ENCODE data around the gene SV2C. TPM values are rescaled to one million over a fixed set of nuclear protein-coding genes. Genes with fewer than 3 reads are reported as not detected.

The SV2C gene
- total and polyA plus RNA-seq, 7 donors, result under 0.01 to 0.01 TPM; not detected in 5

- intact Hi-C loops (cut with DNase I), result no loop called here
- no peak overlapping the region for H3K27ac ChIP-seq
- H3K4me1 ChIP-seq, result no peaks in the 10 kb centered on the region
- 83 to 89% (median 88%) methylated on average over 1 of the region's 1 CpG for WGBS, 3 donors
- no peaks in the 10 kb centered on the region for H3K36me3 ChIP-seq (ENCODE audit: insufficient read depth in 1 of 2, low read depth in 1 of 2)
- no peak for TF ChIP-seq CTCF (IDR thresholded peaks at IDR 0.05)
- ATAC-seq, result no peak
- no peaks in the 10 kb centered on the region for H3K27me3 ChIP-seq (ENCODE audit: insufficient read depth in 3 of 3, low read length in 2 of 3)
- no peak overlapping the region for H3K4me3 ChIP-seq
- no peaks in the 10 kb centered on the region for H3K9me3 ChIP-seq
- no peak for DNase-seq
These were observed 305.1 kb downstream of the SV2C start for GRCh38 chr5:76388236-76388635.

- DNase-seq (no peak), ATAC-seq (no peak)
- H3K27me3 ChIP-seq (ENCODE audit: insufficient read depth in 3 of 3, low read length in 2 of 3), result no peaks in the 10 kb centered on the region
- H3K4me3 ChIP-seq, result no peak overlapping the region
- WGBS, 3 donors, result 80 to 85% (median 81%) methylated on average over 11 of the region's 11 CpGs
- no peaks in the 10 kb centered on the region for H3K4me1 ChIP-seq
- intact Hi-C loops (cut with DNase I), result no loop called here
- H3K36me3 ChIP-seq (ENCODE audit: insufficient read depth in 1 of 2, low read depth in 1 of 2), result no peaks in the 10 kb centered on the region
- TF ChIP-seq CTCF (IDR thresholded peaks at IDR 0.05), result no peak
- H3K27ac ChIP-seq, result no peak overlapping the region
- no peaks in the 10 kb centered on the region for H3K9me3 ChIP-seq
These were observed 305.8 kb downstream of the SV2C start for GRCh38 chr5:76388791-76389512.

GRCh38 chr5:76389513-76390154, 306.5 kb downstream of the SV2C start:
- DNase-seq, result no peak
- Histone ChIP-seq H3K27ac (no peak overlapping the region), H3K36me3 (ENCODE audit: insufficient read depth in 1 of 2, low read depth in 1 of 2) (no peaks in the 10 kb centered on the region), H3K4me1 (no peaks in the 10 kb centered on the region), H3K27me3 (ENCODE audit: insufficient read depth in 3 of 3, low read length in 2 of 3) (no peaks in the 10 kb centered on the region), H3K9me3 (no peaks in the 10 kb centered on the region), H3K4me3 (no peak overlapping the region)
- no peak for ATAC-seq
- WGBS, 3 donors, result 72 to 76% (median 73%) methylated on average over 13 of the region's 13 CpGs
- intact Hi-C loops (cut with DNase I), result no loop called here
- no peak for TF ChIP-seq CTCF (IDR thresholded peaks at IDR 0.05)

GRCh38 chr5:76391014-76391413, 307.8 kb downstream of the SV2C start:
- 90 to 97% (median 90%) methylated on average over 9 of the region's 9 CpGs for WGBS, 3 donors
- no peak overlapping the region for H3K4me3 ChIP-seq
- no peak overlapping the region for H3K27ac ChIP-seq
- no peaks in the 10 kb centered on the region for H3K9me3 ChIP-seq
- H3K27me3 ChIP-seq (ENCODE audit: insufficient read depth in 3 of 3, low read length in 2 of 3), result no peaks in the 10 kb centered on the region
- no peak for ATAC-seq
- no peak for TF ChIP-seq CTCF (IDR thresholded peaks at IDR 0.05)
- no peaks in the 10 kb centered on the region for H3K36me3 ChIP-seq (ENCODE audit: insufficient read depth in 1 of 2, low read depth in 1 of 2)
- H3K4me1 ChIP-seq, result no peaks in the 10 kb centered on the region
- intact Hi-C loops (cut with DNase I), result no loop called here
- DNase-seq, result no peak
